T-helper 22 cell (primary cell): ENCODE results near the gene SPAG4.
A peak's percentile ranks its signal among the peaks of the same experiment; 100 is the strongest.

Source experiments
- DNase-seq: peaks from one replicate; pipeline ENCODE4 v3.0.0-alpha.2; 2020; ENCODE audit warnings: low read depth

The SPAG4 gene

GRCh38 chr20:35660122-35660937 lies 44.7 kb downstream of the SPAG4 start:
- DNase-seq: no peak

GRCh38 chr20:35661053-35661452 lies 45.4 kb downstream of the SPAG4 start:
- DNase-seq: no peak

- no peak for DNase-seq
Measured at GRCh38 chr20:35661908-35662307, 46.3 kb downstream of the SPAG4 start.

GRCh38 chr20:35662551-35662950 lies 46.9 kb downstream of the SPAG4 start:
- DNase-seq: no peak

- peak; percentile 57 for DNase-seq
Measured at GRCh38 chr20:35663516-35664465, 48.2 kb downstream of the SPAG4 start.

- peak; percentile 85 for DNase-seq
Measured at GRCh38 chr20:35664466-35665206, 49.0 kb downstream of the SPAG4 start, which contains the start of the genes CPNE1 and RBM12. Gene CPNE1 (minus strand): TSS chr20:35664900. CDS start chr20:35632923, 31,977 bp downstream. Gene RBM12 (minus strand): TSS chr20:35664900. CDS start chr20:35655322, 9,578 bp downstream.

- no peak for DNase-seq
Measured at GRCh38 chr20:35665949-35666288, 50.3 kb downstream of the SPAG4 start.

- DNase-seq: no peak
Measured at GRCh38 chr20:35669221-35669620, 53.6 kb downstream of the SPAG4 start.

- no peak for DNase-seq
Measured at GRCh38 chr20:35669681-35670080, 54.1 kb downstream of the SPAG4 start.
